Common myeloid progenitor, CD34-positive (primary cell): ENCODE data around the gene FOXP1.

Experiments used
- CTCF ChIA-PET: fragments of 350-600 bp; sonication (Branson Sonifier 250); formaldehyde crosslinking; loops from one replicate; lab custom pipeline; 2021; ENCODE audit warnings: antibody characterized with exemption; lab: Charles Lee
- POLR2A ChIA-PET: fragments of 350-600 bp; sonication (Branson Sonifier 250); formaldehyde crosslinking; loops from one replicate; lab custom pipeline; 2021; ENCODE audit warnings: antibody characterized with exemption; lab: Charles Lee
- DNase-seq, 3 donors: peaks; one replicate each; pipeline versions ENCODE4 v3.0.0 to v3.0.0-alpha.2; 2013
- H3K27ac ChIP-seq, 2 experiments: 1 replicate in 1 of 2; 2 replicates in 1 of 2; pipeline ENCODE4 v1.7.0; 2013; ENCODE audit warnings: inconsistent platforms in 2 of 2, low read length in 2 of 2, mild to moderate bottlenecking in 2 of 2, low read depth in 1 of 2, moderate library complexity in 1 of 2; ENCODE audit not compliant: severe bottlenecking in 2 of 2, insufficient read depth in 1 of 2, poor library complexity in 1 of 2
- H3K27me3 ChIP-seq, 5 experiments: replicated peaks in 2 of 5; 1 replicate in 3 of 5; 2 replicates in 2 of 5; pipeline versions ENCODE4 v1.6.1 to v1.7.0; 2013; ENCODE audit warnings: low read length in 4 of 5, mild to moderate bottlenecking in 2 of 5, moderate library complexity in 2 of 5, inconsistent platforms in 1 of 5; ENCODE audit not compliant: insufficient read depth in 5 of 5, control insufficient read depth in 4 of 5
- H3K36me3 ChIP-seq, 4 experiments: 1 replicate in 2 of 4; 2 replicates in 2 of 4; pipeline versions ENCODE4 v1.6.1 to v1.7.0; 2013; ENCODE audit warnings: low read length in 3 of 4, control low read depth in 1 of 4, mild to moderate bottlenecking in 1 of 4; ENCODE audit not compliant: control insufficient read depth in 4 of 4, insufficient read depth in 4 of 4
- H3K4me1 ChIP-seq, 4 experiments: 1 replicate in 3 of 4; 2 replicates in 1 of 4; pipeline versions ENCODE4 v1.6.1 to v1.7.1; 2013; ENCODE audit warnings: low read length in 3 of 4, mild to moderate bottlenecking in 3 of 4, control low read depth in 1 of 4, inconsistent platforms in 1 of 4, moderate library complexity in 1 of 4; ENCODE audit not compliant: control insufficient read depth in 4 of 4, insufficient read depth in 4 of 4; ENCODE audit errors: control extremely low read depth in 1 of 4
- H3K4me3 ChIP-seq, 7 experiments: 1 replicate in 4 of 7; 2 replicates in 3 of 7; pipeline versions ENCODE4 v1.5.1 to v1.7.0; 2013; ENCODE audit warnings: mild to moderate bottlenecking in 7 of 7, low read length in 6 of 7, moderate library complexity in 6 of 7, inconsistent platforms in 2 of 7, low read depth in 2 of 7, control low read depth in 1 of 7; ENCODE audit not compliant: insufficient read depth in 4 of 7, control insufficient read depth in 1 of 7; ENCODE audit errors: extremely low read depth in 1 of 7
- H3K9me3 ChIP-seq, 5 experiments: 1 replicate in 4 of 5; 2 replicates in 1 of 5; pipeline versions ENCODE4 v1.6.1 to v1.7.1; 2013; ENCODE audit warnings: low read length in 4 of 5, mild to moderate bottlenecking in 2 of 5, inconsistent platforms in 1 of 5, low read depth in 1 of 5, moderate library complexity in 1 of 5; ENCODE audit not compliant: control insufficient read depth in 4 of 5, insufficient read depth in 2 of 5; ENCODE audit errors: control extremely low read depth in 1 of 5
- WGBS: methylation state at CpG from one replicate; pipeline ENCODE4 v1.1.5; 2013; ENCODE audit not compliant: insufficient coverage; 5-methylcytosine and 5-hydroxymethylcytosine counted together

The FOXP1 gene

DNA sequence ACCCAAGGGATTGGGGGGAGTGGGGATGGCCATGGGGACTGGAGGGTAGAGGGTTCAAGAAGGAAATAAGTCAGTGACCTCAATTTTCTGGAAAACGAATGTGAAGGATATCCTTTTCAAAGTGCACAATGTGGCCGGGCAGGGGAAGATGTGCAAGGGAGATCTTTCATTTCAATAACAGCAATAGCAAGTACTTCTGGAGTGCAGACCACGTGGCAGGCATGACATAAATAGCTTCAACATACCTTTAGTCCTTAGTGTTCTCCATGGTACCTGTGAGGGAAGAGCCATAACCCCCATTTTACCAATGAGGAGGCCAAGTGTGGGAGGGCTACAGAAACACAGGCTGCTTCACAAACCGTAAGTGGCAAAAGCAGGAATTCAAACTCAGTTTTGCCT is 138.7 kb downstream of the FOXP1 start:
- no peaks in the 10 kb centered on the region for H3K27me3 ChIP-seq
- WGBS: 23% methylated on average over 4 of the region's 4 CpGs
- CTCF ChIA-PET: interaction anchor here (0.8 to 3.2 kb wide), 8 partner anchors 10 to 141 kb away, joined by 3 to 26 read pairs (median 3); no protein-coding TSS in a partner anchor
- peaks cover 53 to 97% (median 93%) of the 10 kb centered on the region in 4 experiments for H3K4me1 ChIP-seq
- peak overlapping the region; percentile 74 to 81 for H3K27ac ChIP-seq
- POLR2A ChIA-PET: interaction anchor here (0.7 kb wide), 1 partner anchor 656 kb away, joined by 3 read pairs; no protein-coding TSS in a partner anchor
- no peaks in the 10 kb centered on the region for H3K36me3 ChIP-seq
- no peaks in the 10 kb centered on the region for H3K9me3 ChIP-seq
- H3K4me3 ChIP-seq: peak overlapping the region in 4 of 7 experiments; percentile 21 to 50 (median 43)
- DNase-seq: no peak

DNA sequence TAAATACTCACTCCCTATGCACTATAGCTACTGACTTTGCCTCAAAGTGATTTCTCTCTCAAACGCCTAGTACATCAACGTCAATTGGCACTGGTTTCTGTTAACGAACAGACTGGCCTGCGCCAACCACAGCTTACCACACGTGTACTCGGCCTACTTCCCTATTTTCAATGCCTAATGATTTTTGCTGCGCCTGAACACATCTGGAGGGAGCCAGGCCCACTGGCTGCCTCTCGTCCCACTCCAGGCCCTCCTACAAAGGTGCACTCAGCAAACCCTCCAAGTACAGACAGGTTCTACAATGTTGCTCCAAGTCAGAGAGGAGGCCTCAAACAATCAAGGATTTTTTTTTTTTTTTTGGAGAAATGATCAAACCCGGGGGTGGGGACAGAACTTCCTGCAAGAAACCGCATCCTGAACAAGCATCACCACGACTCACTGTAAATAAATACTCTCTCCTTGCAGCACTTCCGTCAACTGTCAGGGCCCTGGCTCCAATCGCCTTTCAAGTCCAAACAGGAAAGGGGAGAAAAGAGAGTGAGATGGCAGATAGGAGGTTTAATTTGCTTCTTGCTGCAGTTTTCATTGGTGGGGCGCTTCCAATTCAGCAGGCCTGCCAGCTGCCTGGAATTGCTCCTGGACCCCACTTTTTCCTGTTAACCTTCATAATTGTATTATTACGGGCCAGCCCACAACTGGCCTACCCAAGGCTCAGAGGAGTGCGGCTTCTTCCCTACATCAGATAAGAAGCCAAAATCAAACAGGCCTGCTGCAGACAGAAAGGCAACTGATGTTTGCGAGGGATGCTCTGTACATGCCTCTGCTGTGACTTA is 139.3 kb downstream of the FOXP1 start:
- peak overlapping the region; percentile 74 to 81 for H3K27ac ChIP-seq
- no peaks in the 10 kb centered on the region for H3K9me3 ChIP-seq
- peak overlapping the region in 5 of 7 experiments; percentile 5 to 52 (median 38) for H3K4me3 ChIP-seq
- 0% methylated on average over 10 of the region's 17 CpGs for WGBS
- H3K4me1 ChIP-seq: peaks cover 53 to 98% (median 95%) of the 10 kb centered on the region in 4 experiments
- ChIA-PET CTCF (interaction anchor here (0.7 to 3.3 kb wide), 11 partner anchors 11 to 142 kb away, joined by 3 to 15 read pairs (median 5); no protein-coding TSS in a partner anchor), POLR2A (interaction anchor here (0.7 to 1.2 kb wide), 5 partner anchors 9 to 655 kb away, joined by 3 to 4 read pairs (median 3); no protein-coding TSS in a partner anchor)
- no peaks in the 10 kb centered on the region for H3K27me3 ChIP-seq
- H3K36me3 ChIP-seq: no peaks in the 10 kb centered on the region
- peak; percentile 95 to 98 (median 97) for DNase-seq

DNA sequence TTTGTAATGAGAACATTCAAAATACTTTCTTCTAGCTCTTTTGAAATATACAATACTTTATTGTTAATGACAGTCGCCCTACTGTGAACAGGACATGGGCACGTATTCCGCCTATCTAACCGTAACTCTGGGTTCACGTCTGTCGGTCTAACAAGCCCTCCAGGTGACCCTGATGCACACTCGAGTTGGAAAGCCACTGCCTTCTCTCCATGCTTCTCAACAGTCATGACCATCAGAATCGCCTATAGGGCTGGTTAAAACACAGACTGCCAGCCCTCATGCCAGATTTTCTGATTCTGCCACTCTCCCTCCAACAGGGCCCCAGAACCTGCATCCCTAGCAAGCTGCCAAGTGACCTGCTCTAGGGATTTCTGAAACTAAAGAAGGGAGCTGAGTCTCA is 140.2 kb downstream of the FOXP1 start:
- CTCF ChIA-PET: interaction anchor here (0.6 to 3.3 kb wide), 10 partner anchors 8 to 131 kb away, joined by 3 to 15 read pairs (median 5); no protein-coding TSS in a partner anchor

DNA sequence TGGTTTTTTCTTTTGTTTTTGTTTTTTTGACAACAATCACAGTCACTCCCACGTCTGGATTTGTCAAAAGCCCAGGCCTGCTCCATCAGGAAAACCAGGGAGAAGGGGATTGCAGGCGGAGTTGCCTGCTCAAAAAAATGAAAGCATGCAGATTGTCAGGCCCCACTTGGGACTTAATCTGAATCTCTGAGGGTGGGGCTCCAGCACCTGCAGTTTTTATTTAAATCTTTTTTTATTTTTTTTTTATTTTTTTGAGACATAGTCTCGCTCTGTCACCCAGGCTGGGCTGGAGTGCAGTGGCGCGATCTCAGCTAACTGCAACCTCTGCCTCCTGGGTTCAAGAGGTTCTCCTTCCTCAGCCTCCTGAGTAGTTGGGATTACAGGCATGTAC is 140.9 kb downstream of the FOXP1 start:
- peaks cover 51 to 95% (median 83%) of the 10 kb centered on the region in 4 experiments for H3K4me1 ChIP-seq
- ChIA-PET POLR2A (interaction anchor here (0.6 to 1.2 kb wide), 2 partner anchors 50 to 142 kb away, joined by 3 to 4 read pairs; no protein-coding TSS in a partner anchor), CTCF (interaction anchor here (0.9 to 3.3 kb wide), 7 partner anchors 8 to 131 kb away, joined by 3 to 15 read pairs (median 5); no protein-coding TSS in a partner anchor)
- 100% methylated on average over 5 of the region's 5 CpGs for WGBS
- no peak for DNase-seq
- H3K4me3 ChIP-seq: no peak overlapping the region
- no peaks in the 10 kb centered on the region for H3K27me3 ChIP-seq
- H3K27ac ChIP-seq: peak overlapping the region; percentile 18 to 81
- no peaks in the 10 kb centered on the region for H3K9me3 ChIP-seq
- H3K36me3 ChIP-seq: no peaks in the 10 kb centered on the region

More for the DNA sequence above, 140.2 kb downstream of the FOXP1 start:
- peak overlapping the region; percentile 74 to 81 for H3K27ac ChIP-seq
- H3K9me3 ChIP-seq: no peaks in the 10 kb centered on the region
- H3K4me1 ChIP-seq: peaks cover 53 to 98% (median 90%) of the 10 kb centered on the region in 4 experiments
- peak overlapping the region in 3 of 7 experiments; percentile 1 to 52 (median 38) for H3K4me3 ChIP-seq
- no peaks in the 10 kb centered on the region for H3K36me3 ChIP-seq
- no peaks in the 10 kb centered on the region for H3K27me3 ChIP-seq
- 87% methylated on average over 8 of the region's 8 CpGs for WGBS
- POLR2A ChIA-PET: interaction anchor here (0.8 to 1.2 kb wide), 4 partner anchors 10 to 142 kb away, joined by 3 to 4 read pairs (median 4); no protein-coding TSS in a partner anchor
- DNase-seq: no peak

DNA sequence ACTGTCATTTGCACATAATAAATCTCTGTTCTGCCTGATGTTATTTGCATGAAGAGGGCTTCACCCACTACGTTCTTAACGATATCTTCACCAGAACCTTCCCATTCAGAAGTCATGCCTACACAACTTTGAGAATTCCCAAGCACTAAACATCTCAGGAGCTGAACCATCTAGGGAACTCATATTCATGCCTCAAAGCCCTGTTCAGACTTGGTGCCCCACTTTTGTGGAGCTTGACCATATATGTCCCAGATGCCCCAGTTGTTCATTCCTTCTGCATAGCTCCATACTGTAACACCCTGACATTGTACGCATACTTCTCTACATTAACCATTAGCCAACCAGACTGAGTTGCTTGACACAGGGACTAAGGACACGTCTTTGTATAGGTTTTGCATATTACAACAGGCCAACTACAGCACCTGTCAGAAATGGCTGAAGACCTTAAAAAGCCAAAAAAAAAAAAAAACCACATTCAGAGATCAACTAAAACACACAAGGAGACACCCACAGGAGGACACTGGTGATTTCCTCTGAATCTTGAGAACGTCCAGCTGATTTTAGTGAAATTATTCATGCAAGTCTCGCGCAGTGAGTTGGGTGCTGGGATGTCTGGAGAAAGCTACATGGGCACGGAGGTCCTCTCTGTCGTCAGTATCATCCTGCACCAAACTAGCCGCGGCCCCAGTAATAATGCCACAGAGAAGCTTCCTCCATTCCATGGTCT is 141.4 kb downstream of the FOXP1 start:
- Histone ChIP-seq H3K4me1 (peaks cover 47 to 92% (median 78%) of the 10 kb centered on the region in 4 experiments), H3K4me3 (no peak overlapping the region), H3K36me3 (peaks cover 0 to under 1% (median 0%) of the 10 kb centered on the region in 4 experiments), H3K27me3 (no peaks in the 10 kb centered on the region), H3K27ac (peak overlapping the region; percentile 18 to 66), H3K9me3 (no peaks in the 10 kb centered on the region)
- DNase-seq: peak in 1 of 3 donors; percentile 50
- CTCF ChIA-PET: interaction anchor here (0.9 to 3.3 kb wide), 6 partner anchors 9 to 104 kb away, joined by 3 to 15 read pairs (median 4); no protein-coding TSS in a partner anchor
- 61% methylated on average over 6 of the region's 11 CpGs for WGBS
- POLR2A ChIA-PET: interaction anchor here (0.6 kb wide), 1 partner anchor 50 kb away, joined by 3 read pairs; no protein-coding TSS in a partner anchor

- Histone ChIP-seq H3K36me3 (peaks cover 0 to 4% (median 1%) of the 10 kb centered on the region in 4 experiments), H3K4me3 (peak overlapping the region in 2 of 7 experiments; percentile 1 to 34), H3K27me3 (no peaks in the 10 kb centered on the region), H3K4me1 (peaks cover 39 to 87% (median 71%) of the 10 kb centered on the region in 4 experiments), H3K9me3 (no peaks in the 10 kb centered on the region), H3K27ac (peak overlapping the region; percentile 3 to 66)
- ChIA-PET POLR2A (interaction anchor here (0.9 to 1.4 kb wide), 2 partner anchors 38 to 142 kb away, joined by 3 read pairs; partner anchors contain the start of gene FOXP1), CTCF (interaction anchor here (0.9 to 3.3 kb wide), 7 partner anchors 11 to 104 kb away, joined by 3 to 15 read pairs (median 3); no protein-coding TSS in a partner anchor)
- peak in 1 of 3 donors; percentile 53 for DNase-seq
- WGBS: 80% methylated on average over 6 of the region's 9 CpGs
Measured at GRCh38 chr3:71441217-71441924, 142.2 kb downstream of the FOXP1 start.
